Vagina (tissue), 2 donors: ENCODE data around the gene GNG4.
"Not testable (repeated sequence)": the region's sequence is repeated elsewhere in the genome, so short reads cannot be mapped to it uniquely, and the experiment has no call there.

Experiments used
- POLR2AphosphoS5 ChIP-seq, 2 donors: sonication (generic); formaldehyde crosslinking; IDR thresholded peaks; one replicate each; pipeline ENCODE4 v1.9.0; 2017; ENCODE audit warnings: antibody characterized with exemption in 2 of 2, mild to moderate bottlenecking in 2 of 2, low read depth in 1 of 2; ENCODE audit not compliant: insufficient read depth in 1 of 2
- TF ChIP-seq, protein P1 (sequence below), 3 experiments: fragments of 450-650 bp in 2 of 3; fragments of 200-600 bp in 1 of 3; sonication (generic) in 1 of 3; IDR thresholded peaks; one replicate each; pipeline ENCODE4 v1.5.1; 2017 to 2019; ENCODE audit warnings: antibody characterized with exemption in 3 of 3, mild to moderate bottlenecking in 2 of 3, moderate library complexity in 2 of 3

DNA sequence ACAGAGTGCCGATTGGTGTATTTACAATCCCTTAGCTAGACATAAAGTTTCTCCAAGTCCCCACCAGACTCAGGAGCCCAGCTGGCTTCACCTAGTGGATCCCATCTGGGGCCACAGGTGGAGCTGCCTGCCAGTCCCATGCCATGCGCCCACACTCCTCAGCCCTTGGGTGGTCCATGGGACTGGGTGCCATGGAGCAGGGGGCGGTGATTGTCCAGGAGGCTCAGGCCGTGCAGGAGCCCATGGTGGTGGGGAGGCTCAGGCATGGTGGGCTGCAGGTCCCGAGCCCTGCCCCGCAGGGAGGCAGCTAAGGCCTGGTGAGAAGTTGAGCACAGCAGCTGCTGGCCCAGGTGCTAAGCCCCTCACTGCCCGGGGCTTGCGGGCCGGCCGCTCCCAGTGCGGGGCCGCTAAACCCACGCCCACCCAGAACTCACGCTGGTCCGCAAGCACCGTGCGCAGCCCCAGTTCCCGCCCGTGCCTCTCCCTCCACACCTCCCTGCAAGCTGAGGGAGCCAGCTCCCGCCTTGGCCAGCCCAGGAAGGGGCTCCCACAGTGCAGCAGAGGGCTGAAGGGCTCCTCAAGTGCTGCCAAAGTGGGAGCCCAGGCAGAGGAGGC, 55.2 kb downstream of the GNG4 start:
- TF ChIP-seq, protein P1, sequence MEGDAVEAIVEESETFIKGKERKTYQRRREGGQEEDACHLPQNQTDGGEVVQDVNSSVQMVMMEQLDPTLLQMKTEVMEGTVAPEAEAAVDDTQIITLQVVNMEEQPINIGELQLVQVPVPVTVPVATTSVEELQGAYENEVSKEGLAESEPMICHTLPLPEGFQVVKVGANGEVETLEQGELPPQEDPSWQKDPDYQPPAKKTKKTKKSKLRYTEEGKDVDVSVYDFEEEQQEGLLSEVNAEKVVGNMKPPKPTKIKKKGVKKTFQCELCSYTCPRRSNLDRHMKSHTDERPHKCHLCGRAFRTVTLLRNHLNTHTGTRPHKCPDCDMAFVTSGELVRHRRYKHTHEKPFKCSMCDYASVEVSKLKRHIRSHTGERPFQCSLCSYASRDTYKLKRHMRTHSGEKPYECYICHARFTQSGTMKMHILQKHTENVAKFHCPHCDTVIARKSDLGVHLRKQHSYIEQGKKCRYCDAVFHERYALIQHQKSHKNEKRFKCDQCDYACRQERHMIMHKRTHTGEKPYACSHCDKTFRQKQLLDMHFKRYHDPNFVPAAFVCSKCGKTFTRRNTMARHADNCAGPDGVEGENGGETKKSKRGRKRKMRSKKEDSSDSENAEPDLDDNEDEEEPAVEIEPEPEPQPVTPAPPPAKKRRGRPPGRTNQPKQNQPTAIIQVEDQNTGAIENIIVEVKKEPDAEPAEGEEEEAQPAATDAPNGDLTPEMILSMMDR (IDR thresholded peaks at IDR 0.05), result not testable (repeated sequence)
- not testable (repeated sequence) for TF ChIP-seq POLR2AphosphoS5 (IDR thresholded peaks at IDR 0.05; ENCODE audit: insufficient read depth in 1 of 2, low read depth in 1 of 2)
